Measurements from ENCODE around the gene ADCY5.

Gene ADCY5

DNA sequence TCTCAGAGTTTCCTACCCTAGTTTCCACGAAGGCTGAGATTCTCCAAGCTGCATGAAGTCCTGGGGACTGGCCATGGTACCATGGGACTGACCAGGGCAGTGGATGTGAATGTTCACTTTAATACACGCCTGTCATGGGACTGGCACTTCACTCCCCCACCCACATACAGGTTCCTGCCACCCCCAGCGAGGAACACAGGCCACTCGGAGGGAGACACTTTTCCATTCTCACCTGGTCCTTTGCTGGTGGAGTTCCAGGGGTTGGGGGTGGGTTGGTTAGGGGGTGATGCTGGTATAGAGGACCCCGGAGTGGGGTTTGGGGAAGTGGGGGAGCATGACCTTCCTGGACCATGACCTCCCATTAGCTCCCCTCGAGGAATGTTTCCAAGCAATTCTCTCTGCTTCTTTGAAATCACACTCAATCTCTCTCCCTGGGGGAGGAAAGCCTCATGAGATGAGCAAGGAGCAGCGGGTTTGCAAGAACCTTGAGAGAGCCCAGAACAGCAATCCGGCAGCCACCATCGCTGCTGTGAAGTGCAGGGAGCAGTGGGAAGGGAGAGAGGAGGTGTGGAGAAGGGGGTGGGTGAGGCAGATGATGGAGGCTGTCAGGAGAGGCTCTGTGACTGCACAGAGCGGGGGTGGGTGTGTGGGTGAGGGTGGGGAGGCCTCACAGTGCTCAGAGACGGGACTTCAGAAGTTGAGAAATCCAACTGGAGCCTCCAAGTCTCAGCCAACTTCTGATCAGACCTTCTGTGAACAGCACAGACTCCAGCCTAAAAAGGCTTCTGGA lies 69.7 kb downstream of the ADCY5 start:
- no peak for TF ChIP-seq POLR2AphosphoS5 (IDR thresholded peaks at IDR 0.05; ENCODE audit: low read depth, low read length)
- TF ChIP-seq TAF1 (IDR thresholded peaks at IDR 0.05; ENCODE audit: borderline replicate concordance, low read depth, low read length), result no peak
- TF ChIP-seq POLR2A (IDR thresholded peaks at IDR 0.05; ENCODE audit: low read depth, low read length), result no peak
- DNase-seq (ENCODE audit: insufficient read length) (no peak), FAIRE-seq (no peak)

- no peak for DNase-seq (ENCODE audit: insufficient read length)
- TF ChIP-seq POLR2AphosphoS5 (IDR thresholded peaks at IDR 0.05; ENCODE audit: low read depth, low read length), result no peak
- no peak for TF ChIP-seq TAF1 (IDR thresholded peaks at IDR 0.05; ENCODE audit: borderline replicate concordance, low read depth, low read length)
- no peak for TF ChIP-seq POLR2A (IDR thresholded peaks at IDR 0.05; ENCODE audit: low read depth, low read length)
- no peak for FAIRE-seq
Measured at GRCh38 chr3:123378409-123378915, 70.4 kb downstream of the ADCY5 start.

DNA sequence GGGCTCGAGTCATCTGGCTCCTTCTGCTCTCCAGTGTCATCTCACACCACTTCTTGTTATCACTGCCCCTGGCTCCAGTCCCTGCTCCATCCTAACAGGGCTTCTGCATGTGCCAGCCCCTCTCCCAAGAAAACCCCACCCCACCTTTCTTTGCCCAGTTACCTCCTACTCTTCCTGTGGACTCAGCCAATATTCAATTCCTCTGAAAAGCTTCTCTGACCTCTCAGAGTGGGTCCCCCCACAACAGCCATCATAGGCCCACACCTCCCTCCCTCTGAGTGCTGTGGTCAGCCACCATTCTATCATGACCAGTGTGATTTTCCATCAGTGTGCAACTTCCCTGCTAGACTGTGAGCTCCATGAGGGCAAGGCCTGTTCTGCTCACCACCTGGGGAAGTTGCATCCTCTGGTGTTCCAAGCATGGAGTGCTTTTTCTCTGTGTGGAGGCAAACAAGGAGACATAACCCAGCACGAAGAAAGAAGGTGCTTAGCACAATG lies 71.6 kb downstream of the ADCY5 start:
- FAIRE-seq (no peak), DNase-seq (ENCODE audit: insufficient read length) (no peak)
- TF ChIP-seq TAF1 (IDR thresholded peaks at IDR 0.05; ENCODE audit: borderline replicate concordance, low read depth, low read length), result no peak
- TF ChIP-seq POLR2AphosphoS5 (IDR thresholded peaks at IDR 0.05; ENCODE audit: low read depth, low read length), result no peak
- TF ChIP-seq POLR2A (IDR thresholded peaks at IDR 0.05; ENCODE audit: low read depth, low read length), result no peak

DNA sequence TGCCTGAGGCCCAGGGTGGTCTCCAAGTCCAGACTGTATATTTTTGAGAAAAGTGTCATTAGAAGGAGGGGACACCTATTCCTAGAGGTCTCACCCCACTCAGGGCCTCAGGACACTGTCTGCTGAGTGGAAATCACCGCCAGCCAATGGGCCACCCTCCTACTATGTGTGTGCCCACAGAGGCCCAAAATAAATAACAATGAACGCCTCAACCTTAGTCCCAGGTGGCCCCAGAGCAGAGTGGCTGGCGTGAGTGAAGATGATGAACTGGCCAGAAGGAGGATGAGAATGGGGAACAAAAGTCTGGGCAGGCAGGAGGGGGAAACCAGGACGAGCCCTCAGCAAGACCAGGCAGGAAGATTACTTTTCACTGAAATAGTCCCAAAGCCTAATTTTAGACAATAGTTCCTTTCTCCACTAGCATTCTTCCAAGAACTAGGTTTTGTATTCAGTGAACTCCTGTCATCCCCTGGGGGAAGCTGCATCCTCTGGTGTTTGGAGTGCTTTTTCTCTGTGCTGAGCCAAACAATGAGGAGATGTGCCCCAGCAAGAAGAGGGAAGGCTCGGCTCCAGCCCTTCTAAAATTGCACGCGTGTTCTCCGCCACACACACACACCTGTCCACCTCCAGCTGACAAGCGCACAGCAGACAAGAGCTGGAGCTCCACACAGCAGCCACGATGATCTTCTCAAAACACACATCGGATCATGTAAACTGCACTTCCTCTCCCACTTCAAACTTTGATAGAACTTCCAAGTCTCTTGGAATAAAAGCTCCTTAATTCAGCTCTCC lies 72.2 kb downstream of the ADCY5 start:
- no peak for FAIRE-seq
- DNase-seq (ENCODE audit: insufficient read length), result no peak
- no peak for TF ChIP-seq TAF1 (IDR thresholded peaks at IDR 0.05; ENCODE audit: borderline replicate concordance, low read depth, low read length)
- TF ChIP-seq POLR2A (IDR thresholded peaks at IDR 0.05; ENCODE audit: low read depth, low read length), result no peak

DNA sequence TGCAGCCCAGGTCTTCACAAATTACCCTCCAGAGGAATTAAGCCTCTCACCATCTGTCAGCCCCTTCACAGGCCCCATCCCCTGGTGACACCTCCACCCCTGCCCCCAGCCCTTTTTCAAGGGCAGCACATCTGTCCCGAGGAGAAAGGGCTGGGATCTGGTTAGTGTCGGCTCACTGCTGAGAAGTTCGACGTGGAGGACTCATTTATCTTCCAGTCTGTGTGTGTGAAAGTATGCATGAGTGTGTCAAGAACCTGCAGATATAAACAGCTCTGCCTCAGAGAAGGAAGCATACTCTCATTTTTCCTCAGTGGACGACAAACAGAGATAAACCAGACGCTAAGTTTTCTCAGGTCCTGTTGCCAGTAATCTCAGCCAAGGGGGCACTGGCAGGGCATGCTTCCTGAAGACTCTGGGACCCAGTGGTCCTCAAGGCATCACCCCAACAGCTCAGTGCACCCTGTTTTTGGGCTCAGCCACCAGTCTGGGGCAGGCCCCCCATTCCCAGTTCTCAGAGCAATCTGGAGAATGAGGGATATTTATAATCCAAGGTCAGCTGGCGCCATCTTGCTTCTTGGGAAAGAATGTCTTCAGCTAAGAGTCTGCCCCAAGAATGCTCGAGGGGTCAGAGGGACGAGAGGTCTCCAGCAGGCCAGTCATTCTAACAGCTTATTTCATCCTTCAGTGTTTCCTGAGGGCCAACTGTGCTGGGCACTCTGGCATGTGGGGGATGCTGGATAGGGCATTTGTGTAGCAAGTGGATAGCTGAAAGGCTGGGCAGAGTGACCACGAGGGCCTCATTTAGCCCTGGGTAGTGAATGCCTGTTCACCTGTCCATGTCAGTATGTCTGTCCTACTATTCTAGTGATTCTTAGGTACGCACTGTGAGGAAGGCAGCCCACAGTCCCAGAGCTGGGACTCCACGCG lies 73.6 kb downstream of the ADCY5 start:
- no peak for DNase-seq (ENCODE audit: insufficient read length)
- no peak for FAIRE-seq
- TF ChIP-seq POLR2A (IDR thresholded peaks at IDR 0.05; ENCODE audit: low read depth, low read length) (no peak), TAF1 (IDR thresholded peaks at IDR 0.05; ENCODE audit: borderline replicate concordance, low read depth, low read length) (no peak), POLR2AphosphoS5 (IDR thresholded peaks at IDR 0.05; ENCODE audit: low read depth, low read length) (no peak)

- FAIRE-seq (no peak), DNase-seq (ENCODE audit: insufficient read length) (no peak)
- no peak for TF ChIP-seq TAF1 (IDR thresholded peaks at IDR 0.05; ENCODE audit: borderline replicate concordance, low read depth, low read length)
- TF ChIP-seq POLR2AphosphoS5 (IDR thresholded peaks at IDR 0.05; ENCODE audit: low read depth, low read length), result no peak
- TF ChIP-seq POLR2A (IDR thresholded peaks at IDR 0.05; ENCODE audit: low read depth, low read length), result no peak
Measured at GRCh38 chr3:123374016-123374415, 74.9 kb downstream of the ADCY5 start.

- DNase-seq (ENCODE audit: insufficient read length), result no peak
- TF ChIP-seq TAF1 (IDR thresholded peaks at IDR 0.05; ENCODE audit: borderline replicate concordance, low read depth, low read length) (no peak), POLR2AphosphoS5 (IDR thresholded peaks at IDR 0.05; ENCODE audit: low read depth, low read length) (no peak), POLR2A (IDR thresholded peaks at IDR 0.05; ENCODE audit: low read depth, low read length) (no peak)
Measured at GRCh38 chr3:123373474-123373987, 75.4 kb downstream of the ADCY5 start.

DNA sequence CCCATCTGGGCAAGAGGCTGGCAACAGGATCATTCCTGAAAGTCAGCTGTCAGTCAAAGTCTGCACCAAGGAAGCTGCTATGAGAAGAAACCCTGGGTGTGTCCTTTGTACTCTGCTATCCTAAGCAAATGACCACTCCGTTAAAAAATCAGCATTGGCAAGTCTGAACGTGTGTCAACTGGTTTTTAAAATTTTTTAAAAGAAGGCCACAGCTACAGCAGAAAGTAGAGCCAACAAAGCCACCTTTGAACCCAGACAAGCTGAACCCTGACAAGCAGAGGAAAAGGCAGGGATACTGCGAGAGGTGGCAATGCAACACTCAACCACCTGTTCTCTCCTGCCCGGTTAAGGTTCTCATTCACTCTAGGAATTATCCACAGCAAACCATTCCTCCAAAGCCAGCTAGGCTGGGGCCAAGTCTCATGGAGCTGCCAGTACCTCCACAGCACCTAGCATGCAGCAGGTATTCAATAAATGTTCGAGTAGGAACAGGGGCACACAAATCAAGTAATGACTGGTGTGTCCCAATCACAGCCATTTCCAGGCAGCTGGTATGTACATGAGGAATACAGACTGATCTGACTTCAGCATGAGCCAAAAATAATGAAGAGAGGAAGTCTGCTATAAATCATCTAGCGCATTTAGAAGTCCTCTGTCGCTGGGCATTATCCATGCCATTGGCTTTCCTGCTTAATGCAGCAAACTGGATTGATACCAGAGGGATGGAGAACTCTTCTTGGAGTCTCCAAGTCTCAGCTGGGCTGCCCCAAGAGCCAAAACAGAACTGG lies 76.0 kb downstream of the ADCY5 start:
- DNase-seq (ENCODE audit: insufficient read length) (no peak), FAIRE-seq (no peak)
- TF ChIP-seq TAF1 (IDR thresholded peaks at IDR 0.05; ENCODE audit: borderline replicate concordance, low read depth, low read length), result no peak
- TF ChIP-seq POLR2AphosphoS5 (IDR thresholded peaks at IDR 0.05; ENCODE audit: low read depth, low read length), result no peak
- TF ChIP-seq POLR2A (IDR thresholded peaks at IDR 0.05; ENCODE audit: low read depth, low read length), result no peak

More at GRCh38 chr3:123373474-123373987, 75.4 kb downstream of the ADCY5 start:
- FAIRE-seq, result no peak

- no peak for DNase-seq (ENCODE audit: insufficient read length)
Measured at GRCh38 chr3:123371859-123372685, 76.8 kb downstream of the ADCY5 start.

More at GRCh38 chr3:123371859-123372685, 76.8 kb downstream of the ADCY5 start:
- TF ChIP-seq TAF1 (IDR thresholded peaks at IDR 0.05; ENCODE audit: borderline replicate concordance, low read depth, low read length), result no peak
- TF ChIP-seq POLR2A (IDR thresholded peaks at IDR 0.05; ENCODE audit: low read depth, low read length), result no peak
- TF ChIP-seq POLR2AphosphoS5 (IDR thresholded peaks at IDR 0.05; ENCODE audit: low read depth, low read length), result no peak
- no peak for FAIRE-seq

All from GM12892 (cell line).